Psoas muscle (tissue), 8 donors: ENCODE results near the gene DLX3. TPM values are rescaled to one million over a fixed set of nuclear protein-coding genes. Genes with fewer than 3 reads are reported as not detected.
A peak's percentile ranks its signal among the peaks of the same experiment; 100 is the strongest.

Experiments
- ATAC-seq, 4 donors: fragments of 200-7000 bp; cut with Tn5 transposase; one replicate each; pipeline ENCODE4 v1.9.1; 2020; ENCODE audit warnings: moderate library complexity in 3 of 4, mild to moderate bottlenecking in 2 of 4
- DNase-seq, 2 donors: peaks; one replicate each; pipeline ENCODE4 v3.0.0-alpha.2; 2020
- H3K27ac ChIP-seq: fragments of 200-600 bp; one replicate; pipeline ENCODE4 v1.8.0; 2022
- H3K27me3 ChIP-seq, 3 donors: fragments of 200-600 bp in 1 of 3; one replicate each; pipeline versions ENCODE4 v1.6.1 to v1.8.0; 2013 to 2022; ENCODE audit warnings: low read length in 2 of 3, mild to moderate bottlenecking in 2 of 3, moderate library complexity in 1 of 3; ENCODE audit not compliant: insufficient read depth in 3 of 3
- H3K36me3 ChIP-seq, 2 donors: fragments of 200-600 bp in 1 of 2; one replicate each; pipeline versions ENCODE4 v1.6.1 to v1.8.0; 2013 to 2022; ENCODE audit warnings: low read depth in 1 of 2, mild to moderate bottlenecking in 1 of 2, moderate library complexity in 1 of 2; ENCODE audit not compliant: insufficient read depth in 1 of 2
- H3K4me1 ChIP-seq: fragments of 200-600 bp; one replicate; pipeline ENCODE4 v1.8.0; 2022
- H3K4me3 ChIP-seq: fragments of 200-600 bp; one replicate; pipeline ENCODE4 v1.8.0; 2022; ENCODE audit warnings: mild to moderate bottlenecking
- H3K9me3 ChIP-seq: fragments of 200-600 bp; one replicate; pipeline ENCODE4 v1.8.0; 2022
- WGBS, 3 donors: extraction: QIAGEN DNeasy Blood & Tissue Kit; methylation state at CpG; one replicate each; pipeline versions ENCODE4 v1.1.6 to v1.1.7; 2013; 5-methylcytosine and 5-hydroxymethylcytosine counted together
- intact Hi-C, 2 donors: fragments of 100-400 bp; cut with DNase I; formaldehyde crosslinking; loops; one replicate each; pipeline versions ENCODE4 v1.11.0 to v1.14.2; 2022
- polyA plus RNA-seq, 3 donors: library from polyadenylated mRNA; stranded (reverse); fragments of 200-250 nt; gene quantifications; one replicate each; pipeline ENCODE4 v1.2.3, GENCODE V29; 2013
- total RNA-seq, 4 donors: library from RNA; stranded (reverse); fragmentation: NEBNext Ultra II Directional in 2 of 4; extraction: Animal tissue kit (Norgen Biotek cat#: 25700) in 2 of 4; gene quantifications; one replicate each; pipeline versions ENCODE4 v1.2.1 to v1.2.4, GENCODE V29; 2021 to 2023
- TF ChIP-seq, protein P1 (sequence below): fragments of 200-600 bp; IDR thresholded peaks from one replicate; pipeline ENCODE4 v1.8.0; 2022; ENCODE audit warnings: antibody characterized with exemption
- donor health status: healthy with polysubstance abuse.
- donor health status: DM: no; HTN: no; CAD: no; lungs with moderate emphysema.
- donor health status: Bipolar disorder and iron deficiency.
- donor health status: healthy.
- donor health status: DM: yes; HTN: yes; CAD: no.
- donor health status: DM: no; HTN: no; CAD: no.
- donor health status: DM: no; HTN: no; CAD: no.
- donor health status: DM: yes; HTN: yes; CAD: no.

Gene DLX3
- total and polyA plus RNA-seq, 7 donors: 0.03 TPM; not detected in 6

DNA sequence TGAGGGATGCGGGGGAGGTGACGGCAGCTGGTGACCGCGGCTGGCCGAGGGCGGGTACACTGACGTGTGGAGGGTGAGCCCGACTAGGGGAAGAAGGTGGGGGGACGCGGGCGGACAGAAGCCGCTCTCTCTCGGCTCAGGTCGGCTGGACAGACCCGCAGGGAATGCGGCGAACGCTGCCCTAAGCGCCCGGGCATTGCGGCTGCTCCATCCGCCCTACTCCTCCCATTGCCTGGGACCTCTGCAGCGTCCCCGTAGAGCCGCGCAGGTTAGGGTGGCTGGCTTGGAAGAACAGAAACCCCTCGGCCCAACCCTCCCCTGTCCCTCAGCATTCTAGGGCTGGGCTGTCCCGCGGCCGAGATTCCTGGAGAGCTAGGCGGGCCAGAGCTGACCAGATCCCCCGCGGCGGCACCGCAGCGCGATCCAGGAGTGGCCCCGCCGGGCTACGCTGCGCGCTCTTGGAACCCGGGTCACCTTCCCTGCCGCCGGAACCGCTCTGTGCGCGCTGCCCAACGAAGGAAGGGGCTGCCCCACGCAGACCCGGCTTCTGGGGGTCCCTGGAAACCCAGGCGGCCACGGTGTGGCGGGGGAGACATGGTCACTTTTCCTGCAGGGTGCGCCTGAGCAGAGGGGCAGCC lies 23.1 kb downstream of the DLX3 start:
- Histone ChIP-seq H3K36me3 (no peaks in the 10 kb centered on the region), H3K27ac (no peak overlapping the region), H3K9me3 (no peaks in the 10 kb centered on the region), H3K4me1 (peaks cover 11% of the 10 kb centered on the region), H3K27me3 (peaks cover 0 to 93% (median 49%) of the 10 kb centered on the region in 3 donors), H3K4me3 (peak overlapping the region; percentile 18)
- ATAC-seq (peak in 3 of 4 donors; percentile 18 to 28 (median 18)), DNase-seq (no peak)
- WGBS, 3 donors: 1 to 2% (median 1%) methylated on average over 43 to 55 of the region's 55 CpGs
- TF ChIP-seq, protein P1, sequence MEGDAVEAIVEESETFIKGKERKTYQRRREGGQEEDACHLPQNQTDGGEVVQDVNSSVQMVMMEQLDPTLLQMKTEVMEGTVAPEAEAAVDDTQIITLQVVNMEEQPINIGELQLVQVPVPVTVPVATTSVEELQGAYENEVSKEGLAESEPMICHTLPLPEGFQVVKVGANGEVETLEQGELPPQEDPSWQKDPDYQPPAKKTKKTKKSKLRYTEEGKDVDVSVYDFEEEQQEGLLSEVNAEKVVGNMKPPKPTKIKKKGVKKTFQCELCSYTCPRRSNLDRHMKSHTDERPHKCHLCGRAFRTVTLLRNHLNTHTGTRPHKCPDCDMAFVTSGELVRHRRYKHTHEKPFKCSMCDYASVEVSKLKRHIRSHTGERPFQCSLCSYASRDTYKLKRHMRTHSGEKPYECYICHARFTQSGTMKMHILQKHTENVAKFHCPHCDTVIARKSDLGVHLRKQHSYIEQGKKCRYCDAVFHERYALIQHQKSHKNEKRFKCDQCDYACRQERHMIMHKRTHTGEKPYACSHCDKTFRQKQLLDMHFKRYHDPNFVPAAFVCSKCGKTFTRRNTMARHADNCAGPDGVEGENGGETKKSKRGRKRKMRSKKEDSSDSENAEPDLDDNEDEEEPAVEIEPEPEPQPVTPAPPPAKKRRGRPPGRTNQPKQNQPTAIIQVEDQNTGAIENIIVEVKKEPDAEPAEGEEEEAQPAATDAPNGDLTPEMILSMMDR: no peak
- intact Hi-C loops: no loop called here

DNA sequence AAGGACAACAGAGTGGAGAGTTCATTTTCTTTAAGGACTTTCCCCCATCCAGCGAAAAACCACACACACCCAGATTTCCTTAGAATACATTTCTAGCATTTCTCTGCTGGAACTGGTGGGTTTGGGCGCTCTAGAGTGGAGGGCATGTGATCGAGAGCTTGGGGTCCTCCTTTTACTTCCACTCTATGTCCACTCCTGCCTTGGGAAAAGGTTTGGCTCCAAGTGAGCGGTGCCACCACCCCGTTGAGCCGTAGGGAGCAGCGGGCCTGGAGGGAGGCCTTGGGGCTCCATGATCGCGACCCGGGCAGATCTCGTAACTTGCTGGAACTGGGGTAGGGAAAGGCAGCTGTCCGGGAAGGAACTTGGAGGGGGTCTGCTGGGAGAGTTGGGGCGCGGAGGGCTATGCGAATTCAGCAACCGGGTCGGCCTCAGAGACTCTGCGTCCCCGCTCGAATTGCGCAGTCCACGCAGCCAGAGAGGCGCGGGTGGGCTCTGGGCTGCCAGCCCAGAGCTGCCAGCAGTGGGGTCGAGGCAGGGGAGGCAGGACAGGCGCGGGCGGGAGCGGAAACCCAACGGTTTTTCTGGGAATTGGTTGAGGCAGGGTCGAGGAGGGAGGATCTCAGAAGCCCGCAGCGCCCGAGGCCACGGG lies 23.7 kb downstream of the DLX3 start:
- intact Hi-C loops: no loop called here
- peak overlapping the region; percentile 18 for H3K4me3 ChIP-seq
- H3K36me3 ChIP-seq: no peaks in the 10 kb centered on the region
- ATAC-seq (no peak), DNase-seq (no peak)
- H3K27me3 ChIP-seq: peaks cover 0 to 93% (median 52%) of the 10 kb centered on the region in 3 donors
- TF ChIP-seq, protein P1: no peak
- H3K27ac ChIP-seq: no peak overlapping the region
- 15 to 20% (median 17%) methylated on average over 31 to 35 of the region's 35 CpGs for WGBS, 3 donors
- peaks cover 11% of the 10 kb centered on the region for H3K4me1 ChIP-seq
- no peaks in the 10 kb centered on the region for H3K9me3 ChIP-seq

DNA sequence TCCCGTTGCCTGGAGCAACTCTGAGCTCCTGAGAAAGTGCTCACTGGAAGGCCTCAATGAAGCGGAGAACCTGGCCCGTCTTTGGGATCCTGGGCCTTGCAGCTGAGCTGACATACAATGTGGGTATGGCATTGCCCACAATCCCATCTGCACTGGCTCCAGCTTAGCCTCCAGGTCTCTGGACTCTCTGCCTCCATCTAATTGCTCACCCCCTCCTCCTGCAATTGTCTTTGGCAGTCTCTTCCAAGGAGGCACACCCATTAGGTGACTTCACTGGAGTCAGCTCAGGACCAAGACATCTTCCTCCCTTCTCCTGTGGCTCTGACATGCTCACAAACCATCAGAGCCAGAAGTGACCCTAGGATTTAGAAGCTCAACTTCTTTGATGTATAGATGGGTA lies 24.5 kb downstream of the DLX3 start:
- Histone ChIP-seq H3K9me3 (no peaks in the 10 kb centered on the region), H3K4me3 (no peak overlapping the region), H3K4me1 (peaks cover 11% of the 10 kb centered on the region), H3K36me3 (no peaks in the 10 kb centered on the region), H3K27me3 (peaks cover 0 to 96% (median 54%) of the 10 kb centered on the region in 3 donors), H3K27ac (no peak overlapping the region)
- TF ChIP-seq, protein P1: no peak
- intact Hi-C loops: no loop called here
- DNase-seq: no peak
- no peak for ATAC-seq
- 67 to 73% (median 72%) methylated on average over 3 of the region's 3 CpGs for WGBS, 3 donors

DNA sequence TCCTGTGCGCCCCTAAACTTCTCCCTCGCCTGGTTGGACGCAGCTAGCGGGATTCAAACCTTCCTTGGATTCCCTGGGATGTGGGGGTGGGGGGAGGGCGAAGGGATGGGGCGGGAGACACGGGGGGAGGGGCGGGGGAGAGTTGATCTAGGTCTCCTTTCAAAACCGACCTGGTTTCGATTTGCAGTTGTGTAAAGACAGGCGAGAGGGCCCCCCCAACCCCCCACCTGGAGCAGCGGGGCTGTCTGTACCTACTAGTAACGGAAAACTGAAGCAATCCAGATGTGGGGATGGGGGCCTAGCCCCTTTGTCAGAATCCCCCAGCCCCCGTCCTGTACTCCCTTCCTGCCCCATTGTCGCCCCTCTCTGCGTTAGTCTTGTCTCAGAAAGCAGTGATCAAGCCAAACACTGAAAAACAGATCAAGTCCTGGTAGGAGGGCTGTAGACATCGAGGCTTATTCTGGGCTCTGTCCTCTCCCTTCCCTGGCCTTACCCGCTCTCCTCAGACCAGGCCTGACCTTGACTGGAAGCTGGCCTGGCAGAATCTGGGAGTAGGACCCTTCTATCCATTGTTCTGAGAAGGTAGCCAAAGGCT lies 25.1 kb downstream of the DLX3 start:
- H3K4me3 ChIP-seq: peak overlapping the region; percentile 50
- H3K27me3 ChIP-seq: peaks cover 0 to 99% (median 55%) of the 10 kb centered on the region in 3 donors
- no peak for DNase-seq
- peaks cover 11% of the 10 kb centered on the region for H3K4me1 ChIP-seq
- TF ChIP-seq, protein P1: no peak
- H3K9me3 ChIP-seq: no peaks in the 10 kb centered on the region
- ATAC-seq: no peak
- 21 to 26% (median 23%) methylated on average over 15 to 18 of the region's 18 CpGs for WGBS, 3 donors
- H3K27ac ChIP-seq: no peak overlapping the region
- intact Hi-C loops: no loop called here
- H3K36me3 ChIP-seq: no peaks in the 10 kb centered on the region
